ENCODE results near the gene RGS3. TPM values are rescaled to one million over a fixed set of nuclear protein-coding genes. Genes with fewer than 3 reads are reported as not detected.
"Not testable (repeated sequence)": the region's sequence is repeated elsewhere in the genome, so short reads cannot be mapped to it uniquely, and the experiment has no call there.

Gene RGS3
- total RNA-seq, 1 donor = 48.9 TPM

DNA sequence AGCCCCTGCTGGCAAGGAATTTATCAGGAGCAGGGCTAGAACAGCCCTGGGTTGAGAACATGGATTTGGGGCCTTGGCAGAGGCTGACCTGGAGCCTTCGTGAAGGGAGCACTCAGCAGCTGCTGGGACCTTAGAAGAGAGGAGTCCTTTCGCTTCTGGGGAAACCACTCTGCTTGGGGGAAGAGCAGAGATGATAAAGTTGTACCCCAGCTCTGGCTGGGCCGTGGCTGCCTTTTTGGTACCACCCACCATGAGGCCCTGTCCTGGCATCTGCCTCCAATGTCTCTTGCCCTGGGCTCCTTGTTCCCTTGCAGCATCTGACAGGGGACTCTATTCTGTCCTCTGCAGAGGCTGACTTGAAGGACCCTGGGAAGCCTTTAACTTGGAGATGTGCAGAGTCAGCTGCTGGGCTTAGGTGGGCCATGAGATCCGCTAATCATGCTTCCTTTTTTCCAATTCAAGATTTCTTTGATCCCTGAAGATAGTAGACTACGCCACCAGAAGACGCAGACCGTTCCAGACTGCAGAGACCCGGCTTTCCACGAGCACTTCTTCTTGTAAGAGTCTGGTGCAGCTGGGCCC, 20.2 kb downstream of the RGS3 start:
- TF ChIP-seq, protein P1, sequence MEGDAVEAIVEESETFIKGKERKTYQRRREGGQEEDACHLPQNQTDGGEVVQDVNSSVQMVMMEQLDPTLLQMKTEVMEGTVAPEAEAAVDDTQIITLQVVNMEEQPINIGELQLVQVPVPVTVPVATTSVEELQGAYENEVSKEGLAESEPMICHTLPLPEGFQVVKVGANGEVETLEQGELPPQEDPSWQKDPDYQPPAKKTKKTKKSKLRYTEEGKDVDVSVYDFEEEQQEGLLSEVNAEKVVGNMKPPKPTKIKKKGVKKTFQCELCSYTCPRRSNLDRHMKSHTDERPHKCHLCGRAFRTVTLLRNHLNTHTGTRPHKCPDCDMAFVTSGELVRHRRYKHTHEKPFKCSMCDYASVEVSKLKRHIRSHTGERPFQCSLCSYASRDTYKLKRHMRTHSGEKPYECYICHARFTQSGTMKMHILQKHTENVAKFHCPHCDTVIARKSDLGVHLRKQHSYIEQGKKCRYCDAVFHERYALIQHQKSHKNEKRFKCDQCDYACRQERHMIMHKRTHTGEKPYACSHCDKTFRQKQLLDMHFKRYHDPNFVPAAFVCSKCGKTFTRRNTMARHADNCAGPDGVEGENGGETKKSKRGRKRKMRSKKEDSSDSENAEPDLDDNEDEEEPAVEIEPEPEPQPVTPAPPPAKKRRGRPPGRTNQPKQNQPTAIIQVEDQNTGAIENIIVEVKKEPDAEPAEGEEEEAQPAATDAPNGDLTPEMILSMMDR (IDR thresholded peaks at IDR 0.05; ENCODE audit: insufficient read depth, low read length) = no peak
- H3K4me3 ChIP-seq (ENCODE audit: low read depth, low read length) = no peak overlapping the region
- no peak for DNase-seq (ENCODE audit: low read depth)

DNA sequence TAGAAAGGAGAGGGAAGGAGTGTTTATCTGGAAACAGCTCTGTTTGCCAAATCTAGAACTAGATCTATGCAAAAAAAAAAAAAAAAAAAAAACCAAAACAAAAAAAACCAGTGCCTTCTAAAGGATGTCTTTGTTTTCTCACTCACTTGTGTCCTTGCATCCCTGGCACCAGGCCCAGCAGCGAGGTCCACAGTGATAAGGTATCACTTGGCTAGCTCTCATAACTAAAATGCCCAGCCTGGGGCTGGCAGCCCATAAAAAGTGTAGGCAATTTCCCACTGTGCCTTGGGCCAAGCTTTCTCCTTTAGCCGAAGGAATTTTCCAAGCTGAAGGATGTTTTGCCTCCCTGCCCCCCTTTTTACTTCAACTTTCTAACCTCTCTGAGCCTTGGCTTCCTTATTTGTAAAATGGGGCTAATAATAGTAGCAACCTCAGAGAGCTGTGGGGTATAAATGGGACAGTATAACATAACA, 20.8 kb downstream of the RGS3 start:
- no peak overlapping the region for H3K4me3 ChIP-seq (ENCODE audit: low read depth, low read length)
- TF ChIP-seq, protein P1 (IDR thresholded peaks at IDR 0.05; ENCODE audit: insufficient read depth, low read length) = no peak
- peak; percentile 37 for DNase-seq (ENCODE audit: low read depth)

DNA sequence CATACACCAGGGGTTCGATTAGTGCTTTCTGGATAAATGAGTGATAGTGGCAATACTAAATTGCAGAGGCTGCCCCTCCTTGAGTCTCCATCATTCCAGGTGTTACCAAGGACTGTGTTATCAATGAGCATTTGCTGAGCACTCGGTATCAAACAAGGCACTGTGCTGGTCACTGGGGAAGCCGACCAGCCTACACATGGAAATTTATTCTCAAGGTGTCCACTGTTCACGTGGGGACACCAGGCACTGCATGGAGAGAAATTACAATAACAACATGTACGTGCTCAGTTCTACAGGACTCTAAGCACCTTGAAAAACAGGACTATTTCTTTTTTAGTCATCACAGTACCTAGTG, 22.2 kb downstream of the RGS3 start:
- TF ChIP-seq, protein P1 (IDR thresholded peaks at IDR 0.05; ENCODE audit: insufficient read depth, low read length) = no peak
- no peak overlapping the region for H3K4me3 ChIP-seq (ENCODE audit: low read depth, low read length)
- no peak for DNase-seq (ENCODE audit: low read depth)

DNA sequence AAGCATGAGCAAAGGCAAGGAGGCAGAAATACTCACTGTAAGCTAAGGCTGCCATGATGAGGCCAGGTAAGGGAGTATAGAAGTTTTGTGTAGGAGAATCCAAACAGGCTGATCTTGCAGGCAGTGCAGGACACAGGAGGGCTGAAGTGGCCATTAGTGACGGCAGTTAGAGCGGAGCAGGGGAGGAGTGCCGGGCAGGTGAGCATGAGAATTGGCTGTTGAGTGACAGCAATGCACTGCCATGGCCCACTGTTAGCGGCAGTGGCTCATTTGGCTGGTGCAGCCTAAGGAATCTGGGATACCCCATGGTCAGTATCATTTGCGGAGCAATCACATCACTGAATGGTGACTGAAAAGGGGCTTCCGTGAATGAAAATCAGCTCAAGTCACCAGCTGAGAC, 22.8 kb downstream of the RGS3 start:
- TF ChIP-seq, protein P1 (IDR thresholded peaks at IDR 0.05; ENCODE audit: insufficient read depth, low read length) = no peak
- DNase-seq (ENCODE audit: low read depth) = no peak
- no peak overlapping the region for H3K4me3 ChIP-seq (ENCODE audit: low read depth, low read length)

DNA sequence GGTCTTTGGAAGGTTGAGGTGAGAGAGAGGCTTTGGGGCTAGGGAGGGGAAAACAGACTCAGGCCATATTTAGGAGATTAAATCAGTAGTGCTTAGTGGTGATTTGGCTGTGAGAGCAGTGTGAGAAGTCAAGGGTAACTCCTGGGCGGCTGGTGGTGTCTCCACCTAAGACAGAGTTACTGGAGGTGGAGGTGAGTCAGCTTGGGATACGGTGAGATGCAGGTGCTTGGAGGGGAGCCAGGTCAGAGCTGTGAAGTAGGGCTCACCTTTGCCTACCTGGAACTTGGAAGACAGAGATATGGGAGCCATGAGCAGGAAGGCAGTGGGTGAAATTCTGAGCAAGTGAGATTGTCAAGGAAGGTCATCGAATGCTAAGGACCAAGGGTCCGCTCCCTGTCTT, 24.5 kb downstream of the RGS3 start:
- TF ChIP-seq, protein P1 (IDR thresholded peaks at IDR 0.05; ENCODE audit: insufficient read depth, low read length) = no peak
- no peak for DNase-seq (ENCODE audit: low read depth)
- no peak overlapping the region for H3K4me3 ChIP-seq (ENCODE audit: low read depth, low read length)

DNA sequence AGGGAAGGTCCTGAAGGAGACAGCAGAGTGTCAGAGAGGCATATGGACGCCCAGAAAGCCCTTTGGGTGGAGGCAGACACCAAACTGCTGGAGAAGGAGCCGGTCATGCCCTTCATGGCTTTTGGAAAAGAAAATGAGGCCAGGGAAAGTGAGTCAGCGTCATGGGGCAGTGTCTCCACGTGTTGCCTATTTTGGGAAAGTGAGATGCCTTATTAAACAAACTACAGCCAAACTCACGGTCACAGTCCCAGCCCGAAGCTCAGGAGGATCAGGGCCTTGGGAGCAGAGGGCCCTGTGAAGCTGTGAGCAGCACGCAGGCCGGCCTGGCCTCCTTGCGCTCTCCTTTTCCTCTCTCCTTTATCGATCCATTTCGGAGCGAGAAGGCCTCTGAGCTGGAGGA, 25.0 kb downstream of the RGS3 start:
- H3K4me3 ChIP-seq (ENCODE audit: low read depth, low read length) = no peak overlapping the region
- peak; percentile 26 for DNase-seq (ENCODE audit: low read depth)
- TF ChIP-seq, protein P1 (IDR thresholded peaks at IDR 0.05; ENCODE audit: insufficient read depth, low read length) = no peak

DNA sequence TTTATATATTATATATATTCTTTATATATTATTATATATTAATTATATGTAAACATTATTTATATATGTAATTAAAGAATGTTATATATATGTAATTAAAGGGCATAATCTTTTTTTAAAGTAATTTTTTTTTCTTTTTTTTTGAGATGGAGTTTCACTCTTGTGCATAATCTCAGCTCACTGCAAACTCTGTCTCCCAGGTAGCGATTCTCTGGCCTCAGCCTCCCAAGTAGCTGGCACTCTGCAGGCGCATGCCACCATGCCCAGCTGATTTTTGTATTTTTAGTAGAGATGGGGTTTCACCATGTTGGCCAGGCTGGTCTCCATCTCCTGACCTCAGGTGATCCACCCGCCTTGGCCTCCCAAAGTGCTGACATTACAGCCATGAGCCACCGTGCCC, 27.6 kb downstream of the RGS3 start:
- not testable (repeated sequence) for H3K4me3 ChIP-seq (ENCODE audit: low read depth, low read length); DNase-seq (ENCODE audit: low read depth)

Data from fibroblast of the aortic adventitia (primary cell).